Smooth muscle cell (in vitro differentiated cells): Measurements from ENCODE around the gene EEPD1. TPM values are rescaled to one million over a fixed set of nuclear protein-coding genes. Genes with fewer than 3 reads are reported as not detected.
A peak's percentile ranks its signal among the peaks of the same experiment; 100 is the strongest.

Experiments used
- DNase-seq: peaks from one replicate; lab custom pipeline; 2025; ENCODE audit not compliant: unreplicated experiment; lab: John Stamatoyannopoulos, UW
- H2AFZ ChIP-seq: fragments of 200-600 bp; sonication (generic); 2 replicates; pipeline ENCODE4 v1.6.0; 2016; ENCODE audit warnings: antibody characterized with exemption, low read depth, mild to moderate bottlenecking
- H3F3A ChIP-seq: fragments of 200-600 bp; sonication (generic); 2 replicates; pipeline ENCODE4 v1.6.0; 2017; ENCODE audit warnings: antibody characterized with exemption, low read depth
- H3K27ac ChIP-seq: fragments of 200-600 bp; sonication (generic); 2 replicates; pipeline ENCODE4 v1.5.1; 2016; ENCODE audit warnings: low read depth, mild to moderate bottlenecking
- H3K27me3 ChIP-seq: fragments of 200-600 bp; sonication (generic); 2 replicates; pipeline ENCODE4 v1.6.1; 2016; ENCODE audit warnings: low read depth, mild to moderate bottlenecking
- H3K36me3 ChIP-seq: fragments of 200-600 bp; sonication (generic); 2 replicates; pipeline ENCODE4 v1.5.1; 2016; ENCODE audit warnings: low read depth
- H3K4me1 ChIP-seq: fragments of 200-600 bp; sonication (generic); 2 replicates; pipeline ENCODE4 v1.5.1; 2016; ENCODE audit warnings: low read depth
- H3K4me2 ChIP-seq: fragments of 200-600 bp; sonication (generic); 2 replicates; pipeline ENCODE4 v1.6.0; 2016; ENCODE audit warnings: mild to moderate bottlenecking
- H3K4me3 ChIP-seq: fragments of 200-600 bp; sonication (generic); 2 replicates; pipeline ENCODE4 v1.5.1; 2016; ENCODE audit warnings: mild to moderate bottlenecking
- H3K79me2 ChIP-seq: fragments of 200-600 bp; sonication (generic); 2 replicates; pipeline ENCODE4 v1.6.0; 2016; ENCODE audit warnings: low read depth, mild to moderate bottlenecking
- H3K9ac ChIP-seq: fragments of 200-600 bp; sonication (generic); 2 replicates; pipeline ENCODE4 v1.6.0; 2016; ENCODE audit warnings: low read depth
- H3K9me3 ChIP-seq: fragments of 200-600 bp; sonication (generic); replicated peaks from 2 replicates; pipeline ENCODE4 v1.5.1; 2016; ENCODE audit warnings: low read depth
- H4K20me1 ChIP-seq: fragments of 200-600 bp; sonication (generic); 2 replicates; pipeline ENCODE4 v1.6.0; 2016; ENCODE audit warnings: low read depth
- CTCF ChIP-seq: fragments of 200-600 bp; sonication (generic); IDR thresholded peaks from 2 replicates; pipeline ENCODE4 v1.5.1; 2017; ENCODE audit warnings: borderline replicate concordance, mild to moderate bottlenecking, antibody characterized with exemption; ENCODE audit not compliant: insufficient read depth, poor library complexity, severe bottlenecking
- WGBS: methylation state at CpG from one replicate; pipeline ENCODE4 v1.1.7; 2016; ENCODE audit warnings: low lambda C conversion rate; 5-methylcytosine and 5-hydroxymethylcytosine counted together
- polyA plus RNA-seq: library from polyadenylated mRNA; unstranded; fragments of >200 nt; fragmentation: Nextera tagmentation; extraction: Ambion mirVana; gene quantifications from 2 replicates; pipeline ENCODE4 v1.2.1, GENCODE V29; 2016
- total RNA-seq: library from RNA; depleted of rRNA; stranded (reverse); fragments of >200 nt; gene quantifications from 2 replicates; pipeline ENCODE4 v1.2.3, GENCODE V29; 2014

The EEPD1 gene
- total and polyA plus RNA-seq, 2 experiments from 2014 or later, result 1.5 TPM

DNA sequence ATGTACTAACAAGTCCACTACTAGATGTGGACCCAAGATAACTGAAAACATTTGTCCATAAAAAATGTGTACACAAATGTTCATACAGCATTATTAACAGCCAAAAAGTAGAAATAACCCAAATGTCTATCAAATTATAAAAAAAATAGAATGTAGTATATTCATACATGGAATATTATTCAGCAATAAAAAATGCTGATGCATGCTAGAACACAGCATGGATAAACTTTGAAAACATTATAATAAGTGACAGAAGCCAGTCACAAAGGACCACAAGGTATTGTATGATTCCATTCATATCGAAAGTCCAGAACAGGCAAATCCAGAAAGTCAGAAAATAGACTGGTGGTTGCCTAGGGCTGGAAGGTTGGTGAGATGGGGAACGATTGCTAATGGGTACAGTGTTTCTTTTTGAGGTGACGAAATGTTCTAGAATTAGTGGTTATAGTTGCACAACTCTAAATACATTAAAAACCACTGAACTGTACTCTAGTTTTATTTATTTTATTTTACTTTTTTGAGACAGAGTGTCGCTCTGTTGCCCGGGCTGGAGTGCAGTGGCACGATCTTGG is 193.3 kb downstream of the EEPD1 start:
- H3F3A ChIP-seq, result no peaks in the 10 kb centered on the region
- DNase-seq, result no peak

GRCh38 chr7:36348256-36348655 is 195.2 kb downstream of the EEPD1 start:
- Histone ChIP-seq H4K20me1 (no peaks in the 10 kb centered on the region), H3K9me3 (no peaks in the 10 kb centered on the region), H3K4me3 (no peak overlapping the region), H3F3A (no peaks in the 10 kb centered on the region), H3K27me3 (no peaks in the 10 kb centered on the region), H3K36me3 (no peaks in the 10 kb centered on the region), H2AFZ (no peak overlapping the region), H3K4me1 (no peaks in the 10 kb centered on the region), H3K27ac (no peak overlapping the region), H3K9ac (no peak overlapping the region), H3K79me2 (no peaks in the 10 kb centered on the region), H3K4me2 (peak overlapping the region; percentile 4)
- DNase-seq, result no peak
- TF ChIP-seq CTCF, result no peak

More for the DNA sequence above, 193.3 kb downstream of the EEPD1 start:
- TF ChIP-seq CTCF, result no peak
- Histone ChIP-seq H3K27me3 (no peaks in the 10 kb centered on the region), H3K4me3 (no peak overlapping the region), H3K9me3 (no peaks in the 10 kb centered on the region), H3K79me2 (no peaks in the 10 kb centered on the region), H3K27ac (no peak overlapping the region), H3K4me1 (no peaks in the 10 kb centered on the region), H4K20me1 (no peaks in the 10 kb centered on the region), H3K9ac (no peak overlapping the region), H3K36me3 (no peaks in the 10 kb centered on the region), H2AFZ (no peak overlapping the region), H3K4me2 (no peak overlapping the region)
- WGBS, result 92% methylated on average over 6 of the region's 6 CpGs

GRCh38 chr7:36348771-36349170 is 195.7 kb downstream of the EEPD1 start:
- 89% methylated on average over 3 of the region's 3 CpGs for WGBS
- Histone ChIP-seq H3K27ac (no peak overlapping the region), H3K4me3 (no peak overlapping the region), H3K9me3 (no peaks in the 10 kb centered on the region), H3K36me3 (no peaks in the 10 kb centered on the region), H4K20me1 (no peaks in the 10 kb centered on the region), H3F3A (no peaks in the 10 kb centered on the region), H3K4me1 (no peaks in the 10 kb centered on the region), H3K27me3 (no peaks in the 10 kb centered on the region), H2AFZ (no peak overlapping the region), H3K4me2 (no peak overlapping the region), H3K9ac (no peak overlapping the region), H3K79me2 (no peaks in the 10 kb centered on the region)
- TF ChIP-seq CTCF, result no peak
- DNase-seq, result no peak

DNA sequence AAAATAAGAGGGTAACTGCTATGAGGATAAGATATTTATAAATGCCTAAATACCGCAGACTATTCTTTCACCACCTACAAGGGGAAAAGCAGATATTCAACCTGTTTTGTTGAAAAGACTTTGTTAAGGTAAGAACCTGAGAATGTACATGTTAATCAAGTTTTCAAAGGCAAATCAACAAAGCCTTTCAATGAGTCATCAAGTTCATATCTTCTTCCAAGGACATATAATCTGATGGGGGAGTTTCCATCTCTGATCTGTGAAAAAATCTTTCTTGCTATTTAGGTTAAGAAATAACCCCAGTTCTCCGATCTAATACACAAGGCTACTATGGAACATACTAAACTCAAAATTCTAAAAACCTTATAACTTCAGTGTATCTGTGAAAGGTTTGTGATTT is 196.6 kb downstream of the EEPD1 start:
- H3K27ac ChIP-seq, result no peak overlapping the region
- H3K9ac ChIP-seq, result no peak overlapping the region
- H4K20me1 ChIP-seq, result no peaks in the 10 kb centered on the region
- no peak overlapping the region for H3K4me3 ChIP-seq
- no peak for DNase-seq
- H3K79me2 ChIP-seq, result no peaks in the 10 kb centered on the region
- no peak overlapping the region for H3K4me2 ChIP-seq
- no peak overlapping the region for H2AFZ ChIP-seq
- H3K4me1 ChIP-seq, result no peaks in the 10 kb centered on the region
- no peaks in the 10 kb centered on the region for H3K27me3 ChIP-seq
- WGBS, result 89% methylated on average over 2 of the region's 2 CpGs
- H3K9me3 ChIP-seq, result no peaks in the 10 kb centered on the region
- no peaks in the 10 kb centered on the region for H3F3A ChIP-seq
- H3K36me3 ChIP-seq, result no peaks in the 10 kb centered on the region
- no peak for TF ChIP-seq CTCF
